Measurements from ENCODE around the gene EREG. TPM values are rescaled to one million over a fixed set of nuclear protein-coding genes. Genes with fewer than 3 reads are reported as not detected.
A peak's percentile ranks its signal among the peaks of the same experiment; 100 is the strongest.

The EREG gene
- total and polyA plus RNA-seq, 10 donors: 0.03 to 12.3 (median 0.29) TPM

GRCh38 chr4:74328501-74328900, 36.4 kb upstream of the EREG start:
- no peak for TF ChIP-seq POLR2A (IDR thresholded peaks at IDR 0.05)
- Histone ChIP-seq H3K4me1 (no peaks in the 10 kb centered on the region), H3K27me3 (replicated peaks in 1 of 7) (peaks cover 0 to 9% (median 0%) of the 10 kb centered on the region in 7 donors), H3K36me3 (no peaks in the 10 kb centered on the region), H3K27ac (no peak overlapping the region), H3K4me3 (no peak overlapping the region), H3K9me3 (no peaks in the 10 kb centered on the region)
- WGBS, 5 donors: 75 to 88% (median 77%) methylated on average over 1 of the region's 1 CpG
- intact Hi-C loops (cut with DNase I; ENCODE audit: low total_unique reads): no loop called here
- no peak for DNase-seq

- DNase-seq: no peak
- Histone ChIP-seq H3K9me3 (no peaks in the 10 kb centered on the region), H3K4me3 (no peak overlapping the region), H3K36me3 (no peaks in the 10 kb centered on the region), H3K4me1 (no peaks in the 10 kb centered on the region), H3K27me3 (replicated peaks in 1 of 7) (peaks cover 0 to 9% (median 0%) of the 10 kb centered on the region in 7 donors), H3K27ac (no peak overlapping the region)
- intact Hi-C loops (cut with DNase I; ENCODE audit: low total_unique reads): no loop called here
- no peak for TF ChIP-seq POLR2A (IDR thresholded peaks at IDR 0.05)
- TF ChIP-seq CTCF (IDR thresholded peaks at IDR 0.05 in 8 of 11, conservative IDR thresholded peaks at IDR 0.05 in 3 of 11): no peak
- TF ChIP-seq POLR2AphosphoS5 (IDR thresholded peaks at IDR 0.05): no peak
These were observed 35.6 kb upstream of the EREG start for GRCh38 chr4:74329307-74329706.

- Histone ChIP-seq H3K36me3 (no peaks in the 10 kb centered on the region), H3K27me3 (replicated peaks in 1 of 7) (peaks cover 0 to 1% (median 0%) of the 10 kb centered on the region in 7 donors), H3K27ac (peak overlapping the region in 1 of 8 donors; percentile 6), H3K4me1 (no peaks in the 10 kb centered on the region), H3K9me3 (no peaks in the 10 kb centered on the region), H3K4me3 (no peak overlapping the region)
- WGBS, 5 donors: 32 to 51% (median 40%) methylated on average over 9 of the region's 9 CpGs
- TF ChIP-seq POLR2A (IDR thresholded peaks at IDR 0.05) (no peak), CTCF (IDR thresholded peaks at IDR 0.05 in 8 of 11, conservative IDR thresholded peaks at IDR 0.05 in 3 of 11) (no peak)
- intact Hi-C loops (cut with DNase I; ENCODE audit: low total_unique reads): no loop called here
- DNase-seq: no peak
These were observed 34.6 kb upstream of the EREG start for GRCh38 chr4:74330295-74330750.

DNA sequence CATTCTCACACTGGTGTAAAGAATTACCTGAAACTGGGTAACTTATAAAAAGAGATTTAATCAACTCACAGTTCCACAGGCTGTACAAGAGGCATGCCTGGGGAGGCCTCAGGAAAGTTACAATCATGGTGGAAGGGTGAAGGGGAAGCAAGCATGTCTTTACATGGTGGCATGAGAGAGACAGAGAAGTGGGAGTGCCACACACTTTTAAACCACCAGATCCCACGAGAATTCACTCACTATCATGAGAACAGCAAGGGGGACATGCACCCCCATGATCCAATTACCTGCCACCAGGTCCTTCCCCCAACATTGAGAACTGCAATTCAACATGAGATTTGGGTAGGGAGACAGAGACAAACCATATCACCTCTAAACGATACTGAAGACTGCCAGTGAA, 33.7 kb upstream of the EREG start:
- no peaks in the 10 kb centered on the region for H3K27me3 ChIP-seq (replicated peaks in 1 of 7)
- no peak for TF ChIP-seq POLR2AphosphoS5 (IDR thresholded peaks at IDR 0.05)
- TF ChIP-seq CTCF (IDR thresholded peaks at IDR 0.05 in 8 of 11, conservative IDR thresholded peaks at IDR 0.05 in 3 of 11): no peak
- no peak for TF ChIP-seq POLR2A (IDR thresholded peaks at IDR 0.05)
- no peak overlapping the region for H3K27ac ChIP-seq
- H3K36me3 ChIP-seq: no peaks in the 10 kb centered on the region
- WGBS, 5 donors: 60 to 86% (median 70%) methylated on average over 2 of the region's 2 CpGs
- no peak overlapping the region for H3K4me3 ChIP-seq
- H3K9me3 ChIP-seq: no peaks in the 10 kb centered on the region
- intact Hi-C loops (cut with DNase I; ENCODE audit: low total_unique reads): no loop called here
- peaks cover 0 to 7% (median 0%) of the 10 kb centered on the region in 6 donors for H3K4me1 ChIP-seq
- DNase-seq: no peak

GRCh38 chr4:74331944-74332343, 33.0 kb upstream of the EREG start:
- no peak overlapping the region for H3K27ac ChIP-seq
- DNase-seq: no peak
- H3K9me3 ChIP-seq: no peaks in the 10 kb centered on the region
- intact Hi-C loops (cut with DNase I; ENCODE audit: low total_unique reads): no loop called here
- no peaks in the 10 kb centered on the region for H3K27me3 ChIP-seq (replicated peaks in 1 of 7)
- H3K36me3 ChIP-seq: no peaks in the 10 kb centered on the region
- no peak for TF ChIP-seq POLR2A (IDR thresholded peaks at IDR 0.05)
- TF ChIP-seq POLR2AphosphoS5 (IDR thresholded peaks at IDR 0.05): no peak
- TF ChIP-seq CTCF (IDR thresholded peaks at IDR 0.05 in 8 of 11, conservative IDR thresholded peaks at IDR 0.05 in 3 of 11): no peak
- no peak overlapping the region for H3K4me3 ChIP-seq
- peaks cover 0 to 7% (median 0%) of the 10 kb centered on the region in 6 donors for H3K4me1 ChIP-seq

Measured in spleen (tissue), 11 donors.